Vagina (tissue), 2 donors: Measurements from ENCODE around the gene GNG2. TPM values are rescaled to one million over a fixed set of nuclear protein-coding genes. Genes with fewer than 3 reads are reported as not detected.

Experiments
- DNase-seq, 2 donors: peaks; one replicate each; pipeline ENCODE4 v3.0.0-alpha.2; 2017; ENCODE audit errors: extremely low spot score in 2 of 2
- H3K27ac ChIP-seq: fragments of 200-600 bp; sonication (generic); one replicate; pipeline ENCODE4 v1.5.1; 2019
- H3K27me3 ChIP-seq: fragments of 200-600 bp; sonication (generic); one replicate; pipeline ENCODE4 v1.5.1; 2019
- H3K36me3 ChIP-seq, 2 donors: fragments of 200-600 bp; sonication (generic); one replicate each; pipeline ENCODE4 v1.5.1; 2017 to 2019
- H3K4me1 ChIP-seq: fragments of 200-600 bp; sonication (generic); one replicate; pipeline ENCODE4 v1.5.1; 2019
- H3K4me3 ChIP-seq, 2 donors: fragments of 200-600 bp; sonication (generic); 1 replicate in 1 of 2; 2 replicates in 1 of 2; pipeline ENCODE4 v1.5.1; 2016 to 2019
- H3K9me3 ChIP-seq: fragments of 200-600 bp; sonication (generic); one replicate; pipeline ENCODE4 v1.5.1; 2019
- CTCF ChIP-seq, 3 experiments: fragments of 450-650 bp in 2 of 3; fragments of 200-600 bp in 1 of 3; sonication (generic) in 1 of 3; IDR thresholded peaks; one replicate each; pipeline ENCODE4 v1.5.1; 2017 to 2019; ENCODE audit warnings: antibody characterized with exemption in 3 of 3, mild to moderate bottlenecking in 2 of 3, moderate library complexity in 2 of 3
- POLR2A ChIP-seq, 2 donors: fragments of 450-650 bp; IDR thresholded peaks; one replicate each; pipeline ENCODE4 v1.6.1; 2017; ENCODE audit warnings: antibody characterized with exemption in 2 of 2, mild to moderate bottlenecking in 2 of 2, moderate library complexity in 2 of 2
- POLR2AphosphoS5 ChIP-seq, 2 donors: sonication (generic); formaldehyde crosslinking; IDR thresholded peaks; one replicate each; pipeline ENCODE4 v1.9.0; 2017; ENCODE audit warnings: antibody characterized with exemption in 2 of 2, mild to moderate bottlenecking in 2 of 2, low read depth in 1 of 2; ENCODE audit not compliant: insufficient read depth in 1 of 2
- intact Hi-C: fragments of 100-400 bp; cut with DNase I; formaldehyde crosslinking; loops from one replicate; pipeline ENCODE4 v1.15.1; 2023
- total RNA-seq: library from RNA; depleted of rRNA; stranded (reverse); fragments of >200 nt; gene quantifications from one replicate; pipeline ENCODE4 v1.2.3, GENCODE V29; 2016

Gene GNG2
- total RNA-seq, 1 donor from 2014 or later: 12.8 TPM

- H3K4me3 ChIP-seq: no peak overlapping the region
- intact Hi-C loops: no loop called here
- H3K9me3 ChIP-seq: no peaks in the 10 kb centered on the region
- TF ChIP-seq CTCF (IDR thresholded peaks at IDR 0.05): no peak
- no peak for TF ChIP-seq POLR2A (IDR thresholded peaks at IDR 0.05)
- no peak for TF ChIP-seq POLR2AphosphoS5 (IDR thresholded peaks at IDR 0.05; ENCODE audit: insufficient read depth in 1 of 2, low read depth in 1 of 2)
- H3K4me1 ChIP-seq: no peaks in the 10 kb centered on the region
- no peak for DNase-seq
- H3K27me3 ChIP-seq: no peaks in the 10 kb centered on the region
- H3K27ac ChIP-seq: no peak overlapping the region
- H3K36me3 ChIP-seq: peaks cover 0 to 84% of the 10 kb centered on the region in 2 donors
Measured at GRCh38 chr14:52008136-52008535, 147.7 kb downstream of the GNG2 start.

GRCh38 chr14:52010173-52010693 is 149.8 kb downstream of the GNG2 start:
- H3K9me3 ChIP-seq: no peaks in the 10 kb centered on the region
- intact Hi-C loops: no loop called here
- no peak overlapping the region for H3K4me3 ChIP-seq
- no peak overlapping the region for H3K27ac ChIP-seq
- H3K36me3 ChIP-seq: peaks cover 0 to 65% of the 10 kb centered on the region in 2 donors
- no peaks in the 10 kb centered on the region for H3K27me3 ChIP-seq
- DNase-seq: no peak
- H3K4me1 ChIP-seq: peaks cover 6% of the 10 kb centered on the region
- TF ChIP-seq CTCF (IDR thresholded peaks at IDR 0.05): no peak
- TF ChIP-seq POLR2A (IDR thresholded peaks at IDR 0.05): no peak
- TF ChIP-seq POLR2AphosphoS5 (IDR thresholded peaks at IDR 0.05; ENCODE audit: insufficient read depth in 1 of 2, low read depth in 1 of 2): no peak

GRCh38 chr14:52011523-52011922 is 151.1 kb downstream of the GNG2 start:
- no peak for TF ChIP-seq POLR2A (IDR thresholded peaks at IDR 0.05)
- H3K4me3 ChIP-seq: no peak overlapping the region
- no peaks in the 10 kb centered on the region for H3K27me3 ChIP-seq
- no peak for DNase-seq
- H3K36me3 ChIP-seq: peaks cover 0 to 52% of the 10 kb centered on the region in 2 donors
- H3K9me3 ChIP-seq: no peaks in the 10 kb centered on the region
- intact Hi-C loops: no loop called here
- H3K27ac ChIP-seq: no peak overlapping the region
- H3K4me1 ChIP-seq: peaks cover 6% of the 10 kb centered on the region

- H3K27me3 ChIP-seq: no peaks in the 10 kb centered on the region
- H3K4me3 ChIP-seq: no peak overlapping the region
- no peak for TF ChIP-seq CTCF (IDR thresholded peaks at IDR 0.05)
- TF ChIP-seq POLR2A (IDR thresholded peaks at IDR 0.05): no peak
- H3K27ac ChIP-seq: no peak overlapping the region
- intact Hi-C loops: no loop called here
- no peaks in the 10 kb centered on the region for H3K9me3 ChIP-seq
- no peak for DNase-seq
- peaks cover 6% of the 10 kb centered on the region for H3K4me1 ChIP-seq
- peaks cover 0 to 41% of the 10 kb centered on the region in 2 donors for H3K36me3 ChIP-seq
Measured at GRCh38 chr14:52012635-52013034, 152.2 kb downstream of the GNG2 start.

GRCh38 chr14:52013984-52014600 is 153.7 kb downstream of the GNG2 start:
- peaks cover 13% of the 10 kb centered on the region for H3K4me1 ChIP-seq
- peaks cover 0 to 27% of the 10 kb centered on the region in 2 donors for H3K36me3 ChIP-seq
- no peaks in the 10 kb centered on the region for H3K9me3 ChIP-seq
- H3K27me3 ChIP-seq: no peaks in the 10 kb centered on the region
- H3K27ac ChIP-seq: no peak overlapping the region
- TF ChIP-seq POLR2A (IDR thresholded peaks at IDR 0.05) (no peak), POLR2AphosphoS5 (IDR thresholded peaks at IDR 0.05; ENCODE audit: insufficient read depth in 1 of 2, low read depth in 1 of 2) (no peak), CTCF (IDR thresholded peaks at IDR 0.05) (no peak)
- intact Hi-C loops: no loop called here
- no peak for DNase-seq
- H3K4me3 ChIP-seq: no peak overlapping the region
